AG08395 (cell line): ENCODE data around the gene CD82.
A peak's percentile ranks its signal among the peaks of the same experiment; 100 is the strongest.
"Not testable (repeated sequence)": the region's sequence is repeated elsewhere in the genome, so short reads cannot be mapped to it uniquely, and the experiment has no call there.

Experiments used
- DNase-seq: peaks from one replicate; pipeline ENCODE4 v3.0.0; 2012; ENCODE audit warnings: mixed read lengths, low spot score

The CD82 gene

GRCh38 chr11:44633641-44634040 lies 68.2 kb downstream of the CD82 start:
- DNase-seq: no peak

GRCh38 chr11:44634401-44635281 lies 69.2 kb downstream of the CD82 start:
- DNase-seq: peak; percentile 73

GRCh38 chr11:44637487-44637886 lies 72.0 kb downstream of the CD82 start:
- DNase-seq: no peak

GRCh38 chr11:44638032-44638431 lies 72.6 kb downstream of the CD82 start:
- no peak for DNase-seq

- DNase-seq: no peak
Observed at GRCh38 chr11:44643217-44643616, 77.8 kb downstream of the CD82 start.

- no peak for DNase-seq
Observed at GRCh38 chr11:44645827-44646226, 80.4 kb downstream of the CD82 start.

GRCh38 chr11:44647255-44647955 lies 81.9 kb downstream of the CD82 start:
- not testable (repeated sequence) for DNase-seq

- DNase-seq: no peak
Observed at GRCh38 chr11:44648109-44648508, 82.6 kb downstream of the CD82 start.

- no peak for DNase-seq
Observed at GRCh38 chr11:44651535-44652155, 86.2 kb downstream of the CD82 start.

- no peak for DNase-seq
Observed at GRCh38 chr11:44652901-44653644, 87.6 kb downstream of the CD82 start.

- no peak for DNase-seq
Observed at GRCh38 chr11:44654057-44654456, 88.6 kb downstream of the CD82 start.

- DNase-seq: no peak
Observed at GRCh38 chr11:44654596-44654995, 89.1 kb downstream of the CD82 start.

- no peak for DNase-seq
Observed at GRCh38 chr11:44657836-44658505, 92.5 kb downstream of the CD82 start.

GRCh38 chr11:44658506-44658850 lies 93.0 kb downstream of the CD82 start:
- DNase-seq: peak; percentile 24

- DNase-seq: no peak
Observed at GRCh38 chr11:44659641-44660040, 94.2 kb downstream of the CD82 start.

- DNase-seq: not testable (repeated sequence)
Observed at GRCh38 chr11:44660535-44660934, 95.1 kb downstream of the CD82 start.

- no peak for DNase-seq
Observed at GRCh38 chr11:44661311-44661717, 95.9 kb downstream of the CD82 start.
